ENCODE results near the gene SEPTIN6.

GRCh38 chrX:119672426-119672825, 20.5 kb downstream of the SEPTIN6 start:
- TF ChIP-seq POLR2A (IDR thresholded peaks at IDR 0.05) (no peak), CTCF (IDR thresholded peaks at IDR 0.05) (no peak)
